GM18951 (cell line): ENCODE results near the gene PACS1.
A peak's percentile ranks its signal among the peaks of the same experiment; 100 is the strongest.

ENCODE experiments used
- POLR2A ChIP-seq: IDR thresholded peaks from 4 replicates; pipeline ENCODE4 v1.6.1; 2011; ENCODE audit warnings: mild to moderate bottlenecking; ENCODE audit not compliant: insufficient read length, insufficient read depth; ENCODE audit errors: extremely low read depth
- in situ Hi-C: fragments of 300-500 bp; cut with MboI; formaldehyde crosslinking; loops from one replicate; pipeline ENCODE4 v1.12.0; 2022; ENCODE audit warnings: low sequenced_read_pairs, mixed read lengths, inconsistent platforms; ENCODE audit not compliant: unreplicated experiment

PACS1 gene

DNA sequence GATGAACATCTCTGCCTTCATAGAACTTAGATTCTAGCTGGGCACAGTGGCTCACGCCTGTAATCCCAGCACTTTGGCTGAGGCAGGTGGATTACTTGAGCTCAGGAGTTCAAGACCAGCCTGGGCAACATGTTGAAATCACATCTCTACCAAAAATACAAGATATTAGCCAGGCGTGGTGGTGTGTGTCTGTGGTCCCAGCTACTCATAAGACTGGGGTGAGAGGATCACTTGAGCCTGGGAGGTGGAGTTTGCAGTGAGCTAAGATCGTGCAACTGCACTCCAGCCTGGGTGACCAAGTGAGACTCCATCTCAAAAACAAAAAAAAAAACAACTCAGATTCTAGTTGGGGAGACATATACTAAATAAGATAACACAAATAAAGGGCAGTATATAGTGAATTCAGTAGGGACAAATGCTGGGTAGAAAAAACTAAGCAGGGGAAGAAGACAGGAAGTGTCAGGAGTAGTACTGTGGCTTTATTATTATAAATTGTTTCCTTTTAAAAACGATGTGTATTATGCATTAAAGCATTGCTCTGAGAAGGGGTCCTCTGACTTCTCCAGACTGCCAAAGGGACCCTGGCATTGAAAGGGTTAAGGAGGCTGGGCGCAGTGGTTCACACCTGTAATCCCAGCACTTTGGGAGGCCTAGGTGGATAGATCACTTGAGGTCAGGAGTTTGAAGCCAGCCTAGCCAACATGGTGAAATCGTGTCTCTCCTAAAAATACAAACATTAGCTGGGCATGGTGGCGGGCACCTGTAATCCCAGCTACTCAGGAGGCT is 46.7 kb downstream of the PACS1 start:
- no peak for TF ChIP-seq POLR2A
- in situ Hi-C loops: no loop called here

DNA sequence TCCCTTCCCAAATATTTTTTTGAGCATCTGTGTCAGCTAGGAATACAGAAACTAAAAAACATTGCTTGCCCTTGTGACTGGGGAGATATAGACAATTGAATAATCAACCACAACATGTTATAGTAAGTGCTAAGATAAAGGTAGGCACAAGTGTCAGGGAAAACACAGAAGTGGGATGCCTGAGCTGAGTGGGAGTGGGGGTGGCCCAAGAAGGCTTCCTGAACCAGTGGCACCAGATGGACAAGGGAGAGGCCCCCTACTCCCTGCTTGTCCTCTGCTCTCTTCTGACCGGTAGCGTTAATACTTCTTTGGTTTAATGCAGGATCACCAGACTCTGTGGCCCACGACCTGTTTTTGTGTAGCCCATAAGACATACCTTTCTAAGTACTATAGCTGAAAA is 48.8 kb downstream of the PACS1 start:
- no peak for TF ChIP-seq POLR2A
- in situ Hi-C loops: no loop called here

DNA sequence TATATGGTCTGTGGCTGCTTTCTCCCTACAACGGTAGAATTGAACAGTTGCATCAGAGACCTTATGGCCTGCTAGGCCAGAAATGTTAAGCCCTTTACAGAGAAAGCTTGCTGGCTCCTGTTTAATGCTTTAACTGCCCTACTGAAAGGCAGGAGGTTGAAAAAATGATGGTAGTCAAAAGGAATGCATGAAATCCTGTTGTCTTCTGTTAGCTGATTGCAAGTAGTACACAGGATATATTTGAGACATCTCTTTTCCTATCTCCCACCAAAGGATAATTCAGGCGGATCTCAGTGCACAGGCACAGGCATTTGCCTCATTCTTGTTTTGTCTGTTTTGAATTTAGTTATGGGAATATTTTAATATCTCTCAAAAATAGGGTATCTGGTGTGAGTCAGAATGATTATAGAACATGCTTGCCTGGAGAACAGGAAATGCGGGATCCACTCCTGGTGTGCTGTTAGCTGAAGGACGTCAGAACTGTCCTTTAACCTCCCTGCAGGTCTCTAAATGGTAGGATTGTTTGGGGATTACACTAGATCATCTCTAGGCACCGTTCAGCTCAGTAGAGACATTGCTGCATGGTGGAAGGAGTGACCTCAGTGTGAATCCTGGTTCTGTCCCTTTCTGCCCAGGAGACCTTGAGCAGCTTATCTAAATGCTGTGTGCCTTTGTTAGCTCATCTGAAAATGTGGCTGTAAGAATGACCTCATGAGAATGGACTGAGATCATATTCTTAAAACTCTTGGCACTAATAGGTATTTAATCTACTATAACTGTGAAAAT is 49.5 kb downstream of the PACS1 start:
- no peak for TF ChIP-seq POLR2A
- in situ Hi-C loops: no loop called here

DNA sequence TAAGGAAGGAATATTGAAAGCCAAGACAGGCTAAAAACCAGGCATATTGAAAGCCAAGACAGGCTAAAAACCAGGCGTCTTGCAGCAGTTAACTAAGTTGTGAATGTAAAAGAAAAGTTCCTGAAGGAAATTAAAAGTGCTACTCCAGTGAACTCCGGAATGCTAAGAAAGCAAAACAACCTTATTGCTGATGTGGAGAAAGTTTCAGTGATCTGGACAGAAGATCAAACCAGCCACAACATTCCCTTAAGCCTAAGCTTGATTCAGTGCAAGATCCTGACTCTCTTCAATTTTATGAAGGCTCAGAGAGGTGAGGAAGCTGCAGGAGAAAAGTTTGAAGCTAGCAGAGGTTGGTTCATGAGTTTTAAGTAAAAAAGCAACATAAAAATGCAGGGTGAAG is 51.4 kb downstream of the PACS1 start:
- in situ Hi-C loops: no loop called here
- TF ChIP-seq POLR2A: no peak

DNA sequence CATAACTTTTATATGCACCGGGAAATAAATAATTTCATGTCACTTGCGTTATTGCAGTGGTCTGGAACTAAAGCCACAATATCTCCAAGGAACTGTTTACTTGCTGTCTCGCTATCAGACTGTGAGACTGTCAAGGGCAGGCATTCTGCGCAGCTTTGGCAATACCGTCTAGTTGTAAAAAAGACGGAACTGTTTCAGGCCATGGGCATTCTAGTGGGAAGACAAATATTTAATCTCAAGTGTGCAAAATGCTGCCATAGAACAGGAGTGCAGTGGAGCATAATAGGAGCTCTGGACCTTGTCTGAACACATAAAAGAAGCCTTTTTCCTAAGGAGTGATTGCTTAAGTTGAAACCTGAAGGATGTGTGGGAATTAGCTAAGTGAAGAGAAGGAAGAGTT is 53.8 kb downstream of the PACS1 start:
- TF ChIP-seq POLR2A: no peak
- in situ Hi-C loops: no loop called here

DNA sequence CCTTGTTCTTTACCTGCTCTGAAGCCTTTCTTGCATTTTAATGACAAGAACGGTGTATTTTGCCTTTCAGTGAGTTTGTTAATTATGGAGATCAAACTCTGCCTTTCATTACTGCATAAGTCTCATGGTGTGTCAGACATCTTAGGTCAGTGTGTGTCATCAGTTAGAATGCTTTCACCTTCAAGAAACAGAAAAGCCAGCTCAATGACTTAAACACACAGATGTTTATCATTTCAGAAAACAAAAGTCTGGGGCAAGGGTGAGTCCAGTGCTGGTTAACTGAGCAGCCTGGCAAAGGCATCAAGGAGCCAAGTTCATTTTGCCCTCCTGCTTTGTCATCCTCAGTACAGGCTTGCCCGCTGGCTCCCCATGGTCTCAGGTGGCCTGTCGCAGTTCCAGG is 54.5 kb downstream of the PACS1 start:
- in situ Hi-C loops: no loop called here
- TF ChIP-seq POLR2A: no peak

DNA sequence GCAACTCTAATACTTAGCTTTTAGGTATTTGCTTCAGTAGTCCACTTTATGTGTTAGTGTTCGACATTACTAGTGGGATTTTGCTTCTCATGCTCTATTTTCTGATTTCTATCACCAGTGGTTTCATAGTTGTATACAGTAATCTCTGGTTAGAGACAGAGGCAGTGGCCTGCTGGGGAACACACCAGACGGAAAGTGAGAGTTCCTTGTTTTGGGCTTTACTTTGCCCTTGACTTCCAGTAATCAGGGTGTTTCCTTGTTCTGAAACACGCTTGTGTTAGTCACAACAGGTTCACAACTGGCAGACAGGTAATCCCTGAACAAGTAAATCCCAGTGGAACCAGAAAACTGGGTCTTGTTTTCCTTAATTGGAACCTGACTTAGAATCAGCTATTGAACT is 56.0 kb downstream of the PACS1 start:
- no peak for TF ChIP-seq POLR2A
- in situ Hi-C loops: no loop called here

DNA sequence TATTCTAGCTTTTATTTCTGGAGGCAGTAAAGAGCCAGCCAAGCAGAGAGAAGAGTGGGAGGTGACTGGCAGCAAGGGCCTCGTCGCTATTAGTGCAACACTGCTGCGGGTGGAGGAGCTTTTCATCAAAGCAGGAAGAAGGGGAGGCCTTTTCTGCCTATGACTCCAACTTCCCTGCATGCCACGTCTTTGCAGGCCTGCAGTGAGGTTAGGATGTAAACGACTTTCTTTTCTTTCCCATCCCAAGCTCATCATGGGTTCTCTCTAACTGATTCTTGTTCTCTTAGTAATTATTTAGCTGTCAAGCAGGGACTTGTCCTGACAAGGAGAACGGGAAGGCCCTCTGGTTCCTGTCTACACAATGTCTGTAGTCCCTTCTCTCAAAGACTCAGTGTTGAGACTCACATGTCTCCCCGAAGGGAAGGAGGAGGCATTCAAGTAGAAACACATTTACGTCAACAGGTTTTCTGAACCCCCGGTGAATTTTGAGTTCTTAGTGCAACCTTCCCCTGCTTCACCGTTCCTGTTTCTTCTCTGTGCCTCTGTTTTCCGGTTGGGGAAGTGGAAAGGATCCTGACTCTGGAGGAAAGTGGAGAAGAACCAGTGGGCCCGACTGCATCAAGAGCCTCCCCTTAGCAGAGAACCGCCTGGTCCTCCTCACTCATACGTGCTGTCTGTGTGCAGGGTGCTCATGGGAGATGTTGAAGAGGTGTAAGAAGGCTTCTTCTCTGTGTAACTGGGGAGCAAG is 56.9 kb downstream of the PACS1 start:
- TF ChIP-seq POLR2A: peak; percentile 38

DNA sequence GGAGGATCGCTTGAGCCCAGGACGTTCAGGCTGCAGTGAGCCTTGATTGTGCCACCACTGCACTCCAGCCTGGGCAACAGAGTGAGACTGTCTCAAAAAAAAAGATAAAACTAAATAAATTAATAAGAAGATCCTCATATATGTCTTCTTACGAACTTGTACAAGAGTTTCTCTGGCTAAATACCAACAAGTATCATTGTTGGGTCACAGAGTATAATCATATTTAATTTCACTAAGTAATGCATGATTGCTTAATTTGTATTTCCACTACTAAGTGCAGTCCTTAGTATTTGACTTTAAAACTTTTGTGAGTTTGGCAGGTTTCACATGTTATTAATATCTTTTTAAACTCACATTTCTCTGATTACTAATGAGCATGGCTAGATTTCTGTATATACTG is 60.9 kb downstream of the PACS1 start:
- in situ Hi-C loops: no loop called here
- TF ChIP-seq POLR2A: no peak

More for the DNA sequence above, 56.9 kb downstream of the PACS1 start:
- in situ Hi-C loops: no loop called here

DNA sequence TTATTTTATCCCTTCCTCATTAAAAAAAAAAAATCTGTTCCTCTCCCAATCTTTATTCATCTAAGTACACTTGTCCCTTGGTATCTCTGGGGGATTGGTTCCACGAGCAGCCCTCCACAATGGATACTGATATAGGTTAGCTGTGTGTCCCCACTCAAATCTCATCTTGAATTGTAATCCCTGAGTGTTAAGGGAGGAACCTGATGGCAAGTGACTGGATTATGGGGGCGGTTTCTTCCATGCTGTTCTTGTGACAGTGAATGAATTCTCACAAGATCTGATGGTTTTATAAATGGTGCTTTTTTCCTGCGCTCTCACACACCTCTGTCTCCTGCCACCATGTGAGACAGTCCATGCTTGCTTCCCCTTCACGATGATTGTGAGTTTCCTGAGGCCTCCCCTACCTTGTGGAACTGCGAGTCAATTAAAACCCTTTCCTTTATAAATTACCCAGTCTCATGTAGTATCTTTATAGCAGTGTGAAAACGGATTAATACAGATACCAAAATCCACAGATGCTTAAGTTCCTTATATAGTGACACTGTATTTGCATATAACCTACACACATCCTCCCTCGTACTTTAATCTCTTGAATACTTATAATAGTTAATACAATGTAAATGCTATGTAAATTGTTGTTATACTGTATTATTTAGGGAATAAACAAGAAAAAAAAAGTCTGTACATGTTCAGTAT is 62.0 kb downstream of the PACS1 start:
- TF ChIP-seq POLR2A: peak; percentile 35
- in situ Hi-C loops: no loop called here

DNA sequence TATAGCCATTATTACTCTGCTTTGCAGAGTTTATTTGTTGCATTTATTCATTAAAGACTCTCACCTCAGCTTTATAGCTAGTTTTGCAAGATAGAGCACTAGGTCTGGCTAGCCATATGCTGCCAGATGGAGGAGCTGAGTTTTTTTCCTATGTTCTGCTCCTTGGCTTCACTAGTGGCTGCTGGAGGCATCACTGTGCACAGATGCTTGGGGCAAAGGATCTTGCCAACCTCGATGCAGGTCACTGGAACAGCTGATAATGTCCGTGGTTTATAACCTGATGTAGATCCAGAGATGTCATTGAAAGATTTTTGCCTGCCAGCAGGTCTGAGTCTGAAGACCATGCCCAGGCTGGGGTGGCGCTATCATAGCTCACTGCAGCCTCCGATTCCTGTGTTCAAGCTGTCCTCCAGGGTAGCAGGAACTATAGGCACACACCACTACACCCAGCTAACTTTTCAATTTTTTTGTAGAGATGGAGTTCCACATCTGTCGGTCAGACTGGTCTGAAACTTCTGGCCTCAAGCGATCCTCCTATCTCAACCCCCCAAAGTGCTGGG is 63.2 kb downstream of the PACS1 start:
- in situ Hi-C loops: no loop called here
- no peak for TF ChIP-seq POLR2A

DNA sequence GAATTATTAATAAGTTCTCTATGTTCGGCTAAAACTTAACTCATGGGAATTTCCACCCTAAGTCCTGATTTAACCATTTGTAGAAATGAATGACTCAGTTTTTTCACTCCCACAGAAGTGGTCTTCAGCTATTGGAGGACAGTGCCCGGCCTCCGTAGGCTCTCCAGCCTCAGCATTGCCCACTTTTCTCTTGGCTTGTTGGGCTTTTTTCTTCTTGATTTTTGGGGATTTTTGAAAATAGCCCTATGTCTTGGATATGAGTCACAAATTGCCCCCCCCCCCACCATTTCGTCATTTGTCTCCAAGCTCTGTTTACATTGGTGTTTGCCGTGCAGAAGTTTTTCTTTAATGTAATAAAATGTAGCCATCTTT is 66.7 kb downstream of the PACS1 start:
- in situ Hi-C loops: no loop called here
- TF ChIP-seq POLR2A: no peak
